Smooth muscle cell of the brain vasculature (primary cell): ENCODE results near the gene AFTPH.

ENCODE experiments used
- DNase-seq: peaks from one replicate; pipeline ENCODE4 v3.0.0-alpha.2; 2012; ENCODE audit warnings: low read depth, low spot score

The AFTPH gene

GRCh38 chr2:64538764-64539433 is 14.8 kb downstream of the AFTPH start:
- DNase-seq, result no peak

- DNase-seq, result no peak
Measured at GRCh38 chr2:64540615-64541014, 16.5 kb downstream of the AFTPH start.

- no peak for DNase-seq
Measured at GRCh38 chr2:64541547-64541946, 17.4 kb downstream of the AFTPH start.

DNA sequence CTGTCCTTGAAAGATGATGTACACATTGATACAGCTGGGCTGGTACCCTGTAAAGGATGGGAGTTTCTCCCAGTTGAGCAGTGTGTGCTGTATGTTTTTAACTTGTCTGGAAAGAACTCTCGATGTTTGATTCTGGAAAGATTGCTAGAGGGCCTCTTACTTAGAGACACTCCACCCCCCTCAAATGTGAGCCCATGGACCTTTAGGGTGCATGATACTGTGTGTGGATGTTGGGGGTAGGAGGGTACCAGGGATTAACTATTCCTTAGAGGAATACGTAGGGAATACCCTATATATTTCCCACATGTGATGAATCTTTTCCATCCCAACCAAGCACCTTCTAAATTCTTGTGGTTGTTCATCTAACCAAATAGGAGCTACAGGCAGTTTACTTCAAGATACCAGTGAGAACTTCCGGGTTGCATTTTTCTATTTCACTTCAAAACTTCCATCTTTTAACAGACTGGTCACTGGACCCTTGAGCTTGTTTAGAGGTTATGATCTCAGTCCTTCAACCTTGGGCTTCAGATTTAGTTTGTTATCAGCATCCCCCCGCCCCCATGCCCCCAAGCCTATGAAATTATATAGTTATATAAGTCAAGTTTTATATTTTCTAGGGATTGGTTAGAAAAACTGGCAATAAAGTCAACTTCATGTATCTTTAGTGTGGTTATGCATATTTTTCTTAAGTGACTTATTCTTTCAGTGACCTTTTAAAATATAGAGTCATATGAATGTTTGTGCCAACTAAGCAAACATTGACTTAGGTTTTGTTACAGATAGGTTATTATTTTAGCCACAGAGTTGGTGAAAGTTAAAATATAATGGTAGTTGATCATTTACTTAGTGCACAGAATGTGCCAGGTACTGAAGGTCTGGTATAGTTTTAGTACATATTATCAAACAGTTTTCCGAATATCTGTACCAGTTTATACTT is 18.2 kb downstream of the AFTPH start:
- no peak for DNase-seq

DNA sequence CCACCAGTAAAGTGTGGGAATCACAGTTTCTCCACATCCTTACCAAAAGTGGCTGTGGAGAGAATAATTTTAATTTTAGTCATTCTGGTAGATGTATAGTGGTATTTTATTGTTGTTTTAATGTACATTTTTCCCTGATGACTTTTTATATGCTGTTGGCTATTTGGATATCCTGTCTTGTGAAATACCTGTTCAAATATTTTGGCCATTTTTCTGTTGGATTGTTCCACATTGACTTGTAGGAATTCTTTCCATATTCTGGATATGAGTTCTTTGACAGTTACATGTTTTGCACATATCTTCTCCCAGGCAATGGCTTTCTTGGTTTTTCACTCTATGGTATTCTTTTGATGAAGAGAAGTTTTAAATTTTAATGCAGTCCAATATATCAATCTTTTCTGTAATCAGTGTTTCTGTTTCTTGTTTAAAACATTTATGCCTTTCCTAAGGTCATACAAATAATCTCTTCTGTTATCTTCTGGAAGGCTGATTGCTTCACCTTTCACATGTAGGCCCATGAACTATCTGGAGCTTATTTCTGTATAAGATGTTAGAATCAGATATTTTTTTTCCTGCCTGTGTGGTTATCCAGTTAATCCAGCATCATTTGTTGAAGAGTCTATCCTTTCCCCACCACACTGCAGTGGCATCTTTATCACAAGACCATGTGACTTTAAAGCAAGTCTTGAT is 19.0 kb downstream of the AFTPH start:
- DNase-seq, result no peak

- DNase-seq, result no peak
Measured at GRCh38 chr2:64548761-64549160, 24.6 kb downstream of the AFTPH start.

DNA sequence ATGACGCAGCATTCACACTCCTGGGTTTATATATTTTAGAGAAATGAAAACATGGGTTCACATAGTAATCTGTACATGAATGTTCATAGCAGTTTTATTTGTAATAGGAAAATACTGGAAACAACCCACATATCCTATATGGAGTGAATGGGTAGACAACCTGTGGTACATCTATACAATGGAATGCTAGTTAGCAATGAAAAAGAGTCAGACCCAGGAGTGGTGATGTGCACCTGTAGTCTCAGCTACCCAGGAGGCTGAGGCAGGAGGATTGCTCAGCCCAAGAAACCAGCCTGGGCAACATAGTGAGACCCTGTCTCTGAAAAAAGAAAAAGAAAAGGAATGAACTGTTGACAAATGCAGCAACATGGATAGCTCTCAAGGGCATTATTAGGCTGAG is 25.9 kb downstream of the AFTPH start:
- no peak for DNase-seq

DNA sequence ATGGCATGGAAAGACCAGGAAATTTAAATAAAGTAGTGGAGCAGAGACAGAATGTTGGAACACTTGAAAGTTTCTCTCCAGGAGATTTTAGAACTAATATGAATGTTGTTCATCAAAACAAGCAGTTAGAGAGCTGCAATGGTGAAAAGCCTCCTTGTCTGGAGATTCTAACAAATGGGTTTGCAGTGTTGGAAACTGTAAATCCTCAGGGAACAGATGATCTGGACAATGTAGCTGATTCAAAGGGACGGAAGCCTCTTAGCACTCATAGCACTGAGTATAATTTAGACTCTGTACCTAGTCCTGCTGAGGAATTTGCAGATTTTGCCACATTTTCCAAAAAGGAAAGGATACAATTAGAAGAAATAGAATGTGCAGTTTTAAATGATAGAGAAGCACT is 27.7 kb downstream of the AFTPH start:
- no peak for DNase-seq

GRCh38 chr2:64554117-64554516 is 30.0 kb downstream of the AFTPH start:
- DNase-seq, result no peak

DNA sequence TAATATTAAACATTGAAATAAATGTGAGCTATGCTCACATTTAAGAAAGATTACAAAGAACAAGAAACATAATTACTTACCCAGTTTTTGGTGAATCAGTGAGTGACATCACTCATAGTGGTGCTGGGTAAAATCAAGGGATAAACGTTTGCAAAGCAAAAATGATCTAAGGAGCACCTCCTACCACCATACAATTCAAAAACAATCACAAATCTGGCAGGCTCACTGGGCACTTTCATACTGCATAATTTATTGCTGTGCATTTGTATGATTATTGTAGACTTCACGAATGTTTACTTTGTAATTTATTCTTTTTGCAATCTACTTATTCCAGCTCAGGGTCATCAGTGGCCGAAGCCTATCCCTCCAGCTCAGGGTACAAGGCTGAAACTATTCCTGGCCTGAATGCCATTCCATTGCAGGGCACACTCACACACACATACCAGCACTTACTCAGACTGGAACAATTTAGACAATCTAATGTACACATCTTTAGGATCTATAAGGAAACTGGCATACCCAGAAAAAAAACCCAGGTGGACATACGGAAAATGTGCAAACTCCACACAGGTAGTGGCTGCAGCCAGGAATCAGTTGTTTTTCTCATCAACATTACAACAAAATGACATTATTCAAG is 34.4 kb downstream of the AFTPH start:
- DNase-seq, result no peak

DNA sequence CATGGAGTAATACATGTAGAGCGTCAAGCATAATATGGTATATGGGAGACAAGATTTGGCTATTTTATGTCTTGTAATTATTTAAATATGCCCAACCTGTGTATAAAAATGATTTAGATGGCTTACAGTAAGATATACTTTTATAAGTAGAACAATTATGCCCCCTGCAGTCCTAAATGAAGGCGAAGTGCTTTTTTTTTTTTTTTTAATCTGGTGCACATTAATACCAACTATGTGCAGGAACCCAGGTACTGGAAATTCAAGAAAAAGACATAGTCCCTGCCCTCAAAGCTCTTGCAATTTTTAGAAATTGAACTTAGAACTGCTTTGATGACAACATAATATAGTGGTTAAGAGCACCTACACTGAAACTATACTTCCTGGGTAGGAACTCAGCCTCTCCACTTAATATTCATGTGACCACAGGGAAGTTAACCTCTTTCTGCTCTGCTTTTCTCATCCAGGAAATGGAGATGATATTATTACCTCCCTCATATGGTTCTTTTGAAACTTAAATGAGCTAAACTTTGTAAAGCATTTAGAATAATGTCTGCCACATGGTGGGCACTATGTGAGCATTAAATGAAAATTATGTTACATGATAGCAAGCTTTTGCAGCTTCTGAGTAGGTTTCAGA is 38.1 kb downstream of the AFTPH start:
- DNase-seq, result no peak

GRCh38 chr2:64563436-64563938 is 39.4 kb downstream of the AFTPH start:
- DNase-seq, result no peak

- no peak for DNase-seq
Measured at GRCh38 chr2:64565949-64566710, 42.0 kb downstream of the AFTPH start.

GRCh38 chr2:64567473-64567872 is 43.3 kb downstream of the AFTPH start:
- DNase-seq, result no peak

DNA sequence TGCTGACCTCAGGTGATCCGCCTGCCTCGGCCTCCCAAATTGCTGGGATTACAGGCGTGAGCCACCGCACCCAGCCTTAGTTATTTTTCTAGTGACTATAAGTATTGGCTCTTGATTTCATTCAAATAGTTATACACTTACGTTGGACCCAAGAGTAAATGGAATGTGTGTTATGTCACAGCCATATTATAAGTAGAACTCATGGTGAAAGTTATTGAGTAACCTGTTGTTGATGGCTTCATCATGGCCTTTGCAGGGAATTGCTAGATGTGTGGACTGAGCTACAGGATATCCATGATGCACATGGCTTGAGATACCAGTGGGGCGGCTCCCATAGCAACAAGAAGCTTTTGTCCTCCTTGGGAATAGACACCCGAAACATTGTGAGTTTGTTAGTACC is 44.7 kb downstream of the AFTPH start:
- DNase-seq, result no peak

GRCh38 chr2:64574871-64575270 is 50.7 kb downstream of the AFTPH start:
- DNase-seq, result no peak

DNA sequence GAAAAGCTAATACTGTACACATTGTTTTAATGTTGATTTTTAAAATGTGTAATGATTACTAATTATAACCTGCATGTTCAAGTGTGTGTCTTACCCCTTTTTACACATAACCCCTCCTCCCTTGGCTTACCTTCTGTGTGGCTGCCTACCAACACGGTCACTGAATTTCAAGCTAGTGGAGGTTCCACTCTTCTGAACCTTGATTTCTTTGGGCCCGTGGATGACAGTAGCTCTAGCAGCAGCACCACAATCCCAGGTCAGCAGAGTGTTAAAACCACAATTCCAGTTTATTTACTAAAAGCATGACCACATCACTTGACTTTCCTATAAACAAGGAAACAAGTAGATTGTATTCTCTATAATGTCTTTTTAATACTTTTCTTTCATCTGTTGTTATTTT is 56.9 kb downstream of the AFTPH start:
- DNase-seq, result no peak

DNA sequence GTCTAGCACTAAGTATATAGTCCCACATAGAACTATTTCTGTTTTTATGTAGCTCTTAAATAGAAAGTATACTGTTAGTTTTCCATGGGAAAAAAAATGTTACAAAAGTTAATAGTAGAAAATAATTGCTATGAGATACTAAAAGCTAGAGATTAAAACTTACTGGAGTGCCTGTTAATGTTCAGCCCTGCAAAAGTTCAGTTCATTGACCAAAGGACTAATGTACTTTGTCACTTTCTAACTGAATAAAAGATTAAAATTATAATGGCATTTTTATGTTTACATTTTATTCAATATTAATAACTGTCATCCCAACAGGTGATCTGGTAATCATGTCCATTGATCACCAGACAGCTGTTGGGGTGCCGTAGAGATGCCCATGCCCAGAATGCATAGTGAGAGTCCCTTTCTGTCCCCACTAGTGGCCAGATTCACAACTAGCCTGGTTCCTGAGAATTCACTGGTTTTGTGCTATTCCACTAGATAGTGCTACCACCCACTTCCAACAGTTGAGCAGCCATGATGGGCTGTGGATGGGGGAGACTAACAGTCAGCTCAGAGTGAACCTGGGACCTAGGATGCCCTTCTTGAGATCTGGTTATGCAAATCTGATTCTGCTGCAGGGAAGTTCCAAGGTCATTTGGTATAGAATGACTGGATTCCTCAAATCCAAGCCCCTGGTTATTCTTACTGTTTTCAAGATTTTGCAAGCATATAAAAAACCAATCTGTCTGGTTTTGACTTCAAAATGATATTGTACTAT is 57.8 kb downstream of the AFTPH start:
- no peak for DNase-seq

- DNase-seq, result no peak
Measured at GRCh38 chr2:64582774-64583340, 58.7 kb downstream of the AFTPH start.
